Measurements from ENCODE around the gene RECQL5. TPM values are rescaled to one million over a fixed set of nuclear protein-coding genes. Genes with fewer than 3 reads are reported as not detected.

The RECQL5 gene
- polyA plus RNA-seq, 3 donors from 2014 or later: 7.0 to 18.1 (median 15.5) TPM

Other genes with a start within 250 kb of the RECQL5 start
- 10 to 100 TPM in 1 of 3 donors, 1 to 10 TPM in 2; 3.2 to 21.9 (median 9.3) TPM for gene TMEM94, start 210.5 kb downstream of the RECQL5 start, polyA plus RNA-seq
- gene CASKIN2, start 151.6 kb downstream of the RECQL5 start, polyA plus RNA-seq: not detected
- 100 to 1,000 TPM; 205 to 238 (median 209) TPM for gene TSEN54, start 150.6 kb downstream of the RECQL5 start, polyA plus RNA-seq
- gene LLGL2, start 141.5 kb downstream of the RECQL5 start, polyA plus RNA-seq: 100 to 1,000 TPM in 1 of 3 donors, 10 to 100 TPM in 2; 81.2 to 137 (median 84.4) TPM
- 1 to 10 TPM in 2 of 3 donors, under 1 TPM in 1; 0.76 to 3.0 (median 2.6) TPM for gene MYO15B, start 79.4 kb downstream of the RECQL5 start, polyA plus RNA-seq
- 1 to 10 TPM in 1 of 3 donors, not detected in 2; 1.1 TPM for gene SMIM5, start 33.7 kb downstream of the RECQL5 start, polyA plus RNA-seq
- 10 to 100 TPM; 71.5 to 94.2 (median 80.1) TPM for gene SAP30BP, start 184 bp upstream of the RECQL5 start, polyA plus RNA-seq
- gene ITGB4, start 54.3 kb upstream of the RECQL5 start, polyA plus RNA-seq: under 1 TPM in 1 of 3 donors, not detected in 2; 0.24 TPM
- gene GALK1, start 98.0 kb upstream of the RECQL5 start, polyA plus RNA-seq: 10 to 100 TPM; 25.1 to 86.7 (median 30.7) TPM
- 10 to 100 TPM; 26.0 to 48.4 (median 34.4) TPM for gene UNK, start 117.7 kb upstream of the RECQL5 start, polyA plus RNA-seq
- 100 to 1,000 TPM in 1 of 3 donors, 10 to 100 TPM in 2; 53.1 to 124 (median 57.5) TPM for gene UNC13D, start 177.2 kb upstream of the RECQL5 start, polyA plus RNA-seq
- gene WBP2, start 188.2 kb upstream of the RECQL5 start, polyA plus RNA-seq: 10 to 100 TPM; 51.2 to 85.8 (median 69.1) TPM
- 1 to 10 TPM; 3.2 to 4.0 (median 3.9) TPM for gene TRIM47, start 211.4 kb upstream of the RECQL5 start, polyA plus RNA-seq
- gene TRIM65, start 229.8 kb upstream of the RECQL5 start, polyA plus RNA-seq: 10 to 100 TPM in 2 of 3 donors, 1 to 10 TPM in 1; 5.4 to 27.1 (median 18.7) TPM
- 10 to 100 TPM; 55.9 to 67.5 (median 64.0) TPM for gene MRPL38, start 237.7 kb upstream of the RECQL5 start, polyA plus RNA-seq

All from immature natural killer cell (primary cell).